Ovary (tissue), 9 donors: Measurements from ENCODE around the gene C19orf47. TPM values are rescaled to one million over a fixed set of nuclear protein-coding genes. Genes with fewer than 3 reads are reported as not detected.
A peak's percentile ranks its signal among the peaks of the same experiment; 100 is the strongest.

Source experiments
- DNase-seq, 5 donors: peaks; one replicate each; pipeline ENCODE4 v3.0.0-alpha.2; 2019 to 2020
- H3K27ac ChIP-seq, 2 donors: fragments of 200-600 bp; one replicate each; pipeline versions ENCODE4 v1.5.1 to v1.8.0; 2019 to 2022
- H3K27me3 ChIP-seq: fragments of 200-600 bp; one replicate; pipeline ENCODE4 v1.8.0; 2022
- H3K36me3 ChIP-seq: fragments of 200-600 bp; sonication (generic); one replicate; pipeline ENCODE4 v1.5.1; 2019
- H3K4me1 ChIP-seq: one replicate; pipeline ENCODE4 v1.8.1; 2013; ENCODE audit warnings: mild to moderate bottlenecking, moderate library complexity; ENCODE audit not compliant: insufficient read depth
- H3K4me3 ChIP-seq: fragments of 200-600 bp; sonication (generic); one replicate; pipeline ENCODE4 v1.5.1; 2017
- H3K9me3 ChIP-seq, 2 donors: fragments of 200-600 bp in 1 of 2; sonication (generic) in 1 of 2; one replicate each; pipeline versions ENCODE4 v1.5.1 to v1.8.1; 2013 to 2019; ENCODE audit warnings: mild to moderate bottlenecking in 1 of 2, moderate library complexity in 1 of 2
- CTCF ChIP-seq, 3 donors: fragments of 450-650 bp in 2 of 3; fragments of 200-600 bp in 1 of 3; IDR thresholded peaks; one replicate each; pipeline versions ENCODE4 v1.5.1 to v1.8.0; 2016 to 2022; ENCODE audit warnings: antibody characterized with exemption in 3 of 3, mild to moderate bottlenecking in 1 of 3
- EP300 ChIP-seq: sonication (generic); formaldehyde crosslinking; IDR thresholded peaks from one replicate; pipeline ENCODE4 v1.6.1; 2017; ENCODE audit warnings: antibody characterized with exemption
- POLR2A ChIP-seq: fragments of 450-650 bp; IDR thresholded peaks from one replicate; pipeline ENCODE4 v1.6.1; 2017; ENCODE audit warnings: antibody characterized with exemption, mild to moderate bottlenecking, moderate library complexity
- WGBS, 3 donors: extraction: QIAGEN DNeasy Blood & Tissue Kit in 1 of 3; methylation state at CpG; one replicate each; pipeline versions ENCODE4 v1.1.5 to v1.1.7; 2013 to 2017; 5-methylcytosine and 5-hydroxymethylcytosine counted together
- intact Hi-C, 4 donors: fragments of 100-400 bp; cut with DNase I; formaldehyde crosslinking; loops; one replicate each; pipeline versions ENCODE4 v1.11.0 to v1.15.1; 2022 to 2023
- polyA plus RNA-seq, 2 donors: library from polyadenylated mRNA; stranded (reverse); fragments of 200-250 nt in 1 of 2; fragments of 350-450 nt in 1 of 2; fragmentation: Illumina TruSeq in 1 of 2; extraction: RNeasy Lipid Tissue Mini Kit (QIAGEN cat#74804) in 1 of 2; gene quantifications; one replicate each; pipeline ENCODE4 v1.2.3, GENCODE V29; 2013 to 2014
- total RNA-seq, 7 donors: library from RNA; depleted of rRNA in 2 of 7; stranded (reverse); fragments of >200 nt in 2 of 7; fragmentation: NEBNext Ultra II Directional in 3 of 7; extraction: Animal tissue kit (Norgen Biotek cat#: 25700) in 3 of 7; gene quantifications; one replicate each; pipeline versions ENCODE4 v1.1.0 to v1.2.4, GENCODE V29; 2016 to 2023
- donor health status: DM: no; HTN: no; CAD: no; lungs with moderate emphysema.
- donor health status: DM: no; HTN: no; CAD: no.
- donor health status: Bipolar disorder and iron deficiency.
- donor health status: DM: yes; HTN: yes; CAD: no.
- donor health status: DM: no; HTN: no; CAD: no.
- donor health status: DM: yes; HTN: yes; CAD: no.

The C19orf47 gene
- total and polyA plus RNA-seq, 9 donors: 3.5 to 15.8 (median 12.2) TPM

- Histone ChIP-seq H3K27me3 (no peaks in the 10 kb centered on the region), H3K9me3 (no peaks in the 10 kb centered on the region), H3K36me3 (no peaks in the 10 kb centered on the region), H3K27ac (no peak overlapping the region), H3K4me3 (no peak overlapping the region), H3K4me1 (no peaks in the 10 kb centered on the region)
- DNase-seq: no peak
- intact Hi-C loops: loop anchor here in 1 of 4 donors (10.0 kb wide), 1 partner anchor 191 kb away; no protein-coding TSS in a partner anchor
- TF ChIP-seq CTCF (IDR thresholded peaks at IDR 0.05) (no peak), POLR2A (no peak), EP300 (no peak)
- 78 to 84% (median 78%) methylated on average over 12 to 13 of the region's 13 CpGs for WGBS, 3 donors
Observed at GRCh38 chr19:40323705-40324104, 24.5 kb downstream of the C19orf47 start.

GRCh38 chr19:40322951-40323615, 25.1 kb downstream of the C19orf47 start:
- no peak overlapping the region for H3K4me3 ChIP-seq
- peak in 1 of 5 donors; percentile 16 for DNase-seq
- no peaks in the 10 kb centered on the region for H3K4me1 ChIP-seq
- TF ChIP-seq EP300 (no peak), CTCF (IDR thresholded peaks at IDR 0.05) (no peak), POLR2A (no peak)
- no peaks in the 10 kb centered on the region for H3K27me3 ChIP-seq
- H3K9me3 ChIP-seq: no peaks in the 10 kb centered on the region
- intact Hi-C loops: loop anchor here in 1 of 4 donors (10.0 kb wide), 1 partner anchor 192 kb away; no protein-coding TSS in a partner anchor
- H3K27ac ChIP-seq: no peak overlapping the region
- H3K36me3 ChIP-seq: no peaks in the 10 kb centered on the region
- WGBS, 3 donors: 92 to 94% (median 93%) methylated on average over 15 of the region's 15 CpGs

- Histone ChIP-seq H3K4me3 (no peak overlapping the region), H3K27ac (no peak overlapping the region), H3K27me3 (no peaks in the 10 kb centered on the region), H3K9me3 (no peaks in the 10 kb centered on the region), H3K36me3 (no peaks in the 10 kb centered on the region), H3K4me1 (no peaks in the 10 kb centered on the region)
- TF ChIP-seq EP300: no peak
- TF ChIP-seq POLR2A: no peak
- no peak for TF ChIP-seq CTCF (IDR thresholded peaks at IDR 0.05)
- intact Hi-C loops: loop anchor here in 1 of 4 donors (10.0 kb wide), 1 partner anchor 193 kb away; no protein-coding TSS in a partner anchor
- WGBS, 3 donors: 87 to 90% (median 88%) methylated on average over 7 of the region's 7 CpGs
- DNase-seq: no peak
Observed at GRCh38 chr19:40322271-40322610, 26.0 kb downstream of the C19orf47 start.

GRCh38 chr19:40321566-40322270, 26.5 kb downstream of the C19orf47 start:
- H3K36me3 ChIP-seq: no peaks in the 10 kb centered on the region

More at GRCh38 chr19:40321566-40322270, 26.5 kb downstream of the C19orf47 start:
- Histone ChIP-seq H3K4me1 (no peaks in the 10 kb centered on the region), H3K27ac (no peak overlapping the region), H3K4me3 (no peak overlapping the region), H3K27me3 (no peaks in the 10 kb centered on the region), H3K9me3 (no peaks in the 10 kb centered on the region)
- WGBS, 3 donors: 84 to 93% (median 84%) methylated on average over 22 to 27 of the region's 27 CpGs
- intact Hi-C loops: loop anchor here in 1 of 4 donors (10.0 kb wide), 1 partner anchor 193 kb away; no protein-coding TSS in a partner anchor
- DNase-seq: peak in 1 of 5 donors; percentile 30
- TF ChIP-seq CTCF (IDR thresholded peaks at IDR 0.05) (no peak), EP300 (no peak), POLR2A (no peak)
